ENCODE data around the gene UBE2I.
"Not testable (repeated sequence)": the region's sequence is repeated elsewhere in the genome, so short reads cannot be mapped to it uniquely, and the experiment has no call there.

UBE2I gene

DNA sequence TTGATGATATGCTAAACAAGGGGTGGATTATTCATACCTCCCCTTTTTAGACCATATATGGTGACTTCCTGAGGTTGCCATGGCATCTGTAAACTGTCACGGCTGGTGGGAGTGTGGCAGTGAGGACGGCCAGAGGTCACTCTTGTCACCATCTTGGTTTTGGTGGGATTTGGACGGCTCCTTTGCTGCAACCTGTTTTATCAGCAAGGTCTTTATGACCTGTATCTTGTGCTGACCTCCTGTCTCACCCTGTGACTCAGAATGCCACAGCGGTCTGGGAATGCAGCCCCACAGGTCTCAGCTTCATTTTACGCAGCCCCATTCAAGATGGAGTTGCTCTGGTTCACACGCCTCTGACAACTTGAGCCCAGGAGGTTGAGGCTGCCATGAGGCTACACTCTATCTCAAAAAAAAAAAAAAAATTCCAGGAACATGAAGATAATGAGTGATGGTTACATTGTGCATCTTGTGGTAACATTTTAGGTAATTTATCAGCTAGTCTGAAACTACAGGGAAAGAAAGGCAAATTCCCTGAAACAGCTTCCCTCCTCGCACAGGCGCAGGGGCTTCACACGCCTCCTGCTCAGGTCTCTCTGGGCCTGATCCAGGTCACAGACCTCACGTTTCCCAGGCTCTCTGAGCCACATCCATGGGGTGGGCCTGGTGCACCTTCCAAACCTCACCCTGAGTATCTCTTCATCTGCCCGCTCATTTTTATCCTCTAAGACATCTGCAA lies 15.3 kb upstream of the UBE2I start:
- no peak for DNase-seq (ENCODE audit: low read depth in 2 of 2)

- DNase-seq (ENCODE audit: low read depth in 2 of 2): no peak
Measured at GRCh38 chr16:1295465-1295864, 14.0 kb upstream of the UBE2I start.

- not testable (repeated sequence) for DNase-seq (ENCODE audit: low read depth in 2 of 2)
Measured at GRCh38 chr16:1296688-1297017, 12.8 kb upstream of the UBE2I start.

GRCh38 chr16:1297018-1297696 lies 12.3 kb upstream of the UBE2I start:
- DNase-seq (ENCODE audit: low read depth in 2 of 2): no peak

- DNase-seq (ENCODE audit: low read depth in 2 of 2): no peak
Measured at GRCh38 chr16:1298406-1298805, 11.0 kb upstream of the UBE2I start.

DNA sequence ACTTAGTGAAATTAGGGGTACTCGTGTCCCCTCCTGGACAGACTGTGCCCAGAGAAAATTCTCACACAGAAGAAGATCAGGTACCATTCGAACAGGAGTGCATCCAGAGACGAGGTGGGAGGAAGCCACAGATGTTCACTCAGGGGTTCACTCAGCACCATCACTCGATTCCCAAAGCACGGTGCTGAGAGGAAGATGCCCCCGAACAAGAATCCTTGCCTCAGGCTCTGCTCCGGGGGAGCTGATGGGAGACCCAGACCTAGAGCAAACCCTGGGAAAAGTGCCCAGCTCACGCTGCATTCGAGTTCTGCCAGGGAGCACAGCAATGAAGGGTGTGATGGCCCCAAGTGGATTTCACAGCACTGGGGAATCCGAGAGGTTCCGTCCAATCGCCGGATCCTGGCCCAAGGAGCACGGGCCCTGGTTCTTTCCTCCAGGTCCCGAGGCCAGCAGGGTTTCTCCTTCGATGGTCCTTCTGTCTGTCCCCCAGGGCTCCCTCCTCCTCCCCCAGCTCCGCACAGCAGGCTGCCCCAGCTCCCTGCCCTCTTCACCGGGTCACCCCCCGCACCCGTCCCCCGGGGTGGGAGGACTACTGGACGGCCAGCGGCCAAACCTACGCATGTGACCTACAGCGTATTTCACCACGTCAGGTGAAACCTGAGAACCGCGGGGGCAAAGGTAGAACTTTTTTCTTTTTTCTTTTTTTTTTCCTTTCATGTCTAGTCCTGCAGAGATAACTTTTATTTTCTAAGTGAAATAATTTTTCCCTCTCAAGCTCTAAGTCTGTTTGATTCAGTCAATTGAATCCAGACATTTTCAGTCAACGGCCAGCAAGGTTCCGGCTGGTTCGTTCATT lies 10.2 kb upstream of the UBE2I start:
- no peak for DNase-seq (ENCODE audit: low read depth in 2 of 2)

DNA sequence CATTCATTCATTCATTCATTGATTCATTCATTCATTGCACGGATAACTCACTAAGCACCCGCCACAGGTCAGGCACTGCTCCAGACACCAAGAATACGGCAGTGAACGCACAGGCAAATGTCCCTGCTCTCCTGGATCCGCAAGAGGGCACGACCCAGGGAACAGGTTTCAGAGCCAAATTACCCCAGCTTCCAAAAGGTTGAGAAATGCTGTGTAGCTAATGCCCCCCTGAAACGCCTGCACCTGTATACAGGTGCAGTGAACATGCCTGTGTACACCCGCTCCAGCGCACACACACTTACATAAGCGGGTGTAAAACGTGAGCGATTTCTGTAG lies 9.6 kb upstream of the UBE2I start:
- DNase-seq (ENCODE audit: low read depth in 2 of 2): no peak

DNA sequence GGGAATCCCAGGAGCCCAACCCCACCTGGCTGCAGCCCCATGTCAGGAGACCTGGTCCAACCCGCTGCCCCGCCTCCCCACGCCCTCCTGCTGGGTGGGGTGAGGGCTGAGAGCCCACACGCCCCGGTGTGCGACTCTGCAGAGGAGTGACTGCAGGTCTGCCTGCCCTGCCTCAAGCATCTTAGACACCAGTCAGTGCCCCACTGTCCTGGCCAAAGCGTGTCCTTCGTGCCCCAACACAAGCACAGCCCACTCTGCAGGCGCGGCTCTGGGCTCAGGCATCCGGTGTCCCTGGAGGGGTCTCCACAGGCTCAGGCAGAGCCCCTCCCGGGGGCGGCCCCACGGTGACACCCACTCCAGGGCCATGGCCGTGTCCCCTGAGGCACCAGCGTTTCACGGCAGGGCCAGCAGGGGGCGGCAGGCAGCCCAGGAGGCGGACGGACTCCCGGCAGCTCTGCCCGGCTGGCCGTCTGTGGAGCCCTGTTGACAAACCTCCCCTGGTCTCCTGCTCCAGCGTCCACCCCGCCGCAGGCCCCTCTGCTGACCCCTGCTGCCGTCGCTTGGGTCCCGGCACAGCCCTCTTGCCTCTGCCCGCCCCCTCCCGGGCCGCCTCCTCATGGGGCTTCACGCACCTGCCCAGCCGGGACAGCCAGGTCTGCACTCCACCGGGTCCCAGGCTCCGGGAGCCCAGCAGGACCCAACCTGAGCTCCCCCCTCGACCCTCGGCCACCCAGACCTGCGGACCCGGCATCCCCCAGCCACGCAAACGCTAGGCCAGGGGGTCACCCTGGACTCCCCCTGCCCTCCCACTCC lies 8.6 kb upstream of the UBE2I start:
- no peak for DNase-seq (ENCODE audit: low read depth in 2 of 2)

- no peak for DNase-seq (ENCODE audit: low read depth in 2 of 2)
Measured at GRCh38 chr16:1301562-1301961, 7.9 kb upstream of the UBE2I start.

- DNase-seq (ENCODE audit: low read depth in 2 of 2): no peak
Measured at GRCh38 chr16:1305823-1306222, 3.6 kb upstream of the UBE2I start.

DNA sequence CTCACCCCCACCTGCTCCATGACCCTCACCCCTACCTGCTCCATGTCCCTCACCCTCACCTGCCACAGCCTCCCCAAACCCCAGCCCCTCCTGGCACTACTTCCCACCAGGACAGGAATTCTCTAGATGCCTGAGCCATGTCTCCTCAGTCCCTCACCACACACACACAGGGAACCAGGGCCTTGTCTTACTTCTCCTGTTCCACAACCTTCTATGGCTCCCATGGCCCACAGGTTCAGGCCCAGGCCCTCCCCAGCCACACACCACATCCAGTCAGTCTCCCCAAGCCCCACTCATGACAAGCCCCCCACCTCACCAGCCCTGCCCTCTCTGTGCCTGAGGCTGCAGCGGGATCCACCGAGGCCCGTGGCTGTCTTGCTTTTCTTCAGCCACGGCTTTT lies 3.1 kb upstream of the UBE2I start:
- no peak for DNase-seq (ENCODE audit: low read depth in 2 of 2)

DNA sequence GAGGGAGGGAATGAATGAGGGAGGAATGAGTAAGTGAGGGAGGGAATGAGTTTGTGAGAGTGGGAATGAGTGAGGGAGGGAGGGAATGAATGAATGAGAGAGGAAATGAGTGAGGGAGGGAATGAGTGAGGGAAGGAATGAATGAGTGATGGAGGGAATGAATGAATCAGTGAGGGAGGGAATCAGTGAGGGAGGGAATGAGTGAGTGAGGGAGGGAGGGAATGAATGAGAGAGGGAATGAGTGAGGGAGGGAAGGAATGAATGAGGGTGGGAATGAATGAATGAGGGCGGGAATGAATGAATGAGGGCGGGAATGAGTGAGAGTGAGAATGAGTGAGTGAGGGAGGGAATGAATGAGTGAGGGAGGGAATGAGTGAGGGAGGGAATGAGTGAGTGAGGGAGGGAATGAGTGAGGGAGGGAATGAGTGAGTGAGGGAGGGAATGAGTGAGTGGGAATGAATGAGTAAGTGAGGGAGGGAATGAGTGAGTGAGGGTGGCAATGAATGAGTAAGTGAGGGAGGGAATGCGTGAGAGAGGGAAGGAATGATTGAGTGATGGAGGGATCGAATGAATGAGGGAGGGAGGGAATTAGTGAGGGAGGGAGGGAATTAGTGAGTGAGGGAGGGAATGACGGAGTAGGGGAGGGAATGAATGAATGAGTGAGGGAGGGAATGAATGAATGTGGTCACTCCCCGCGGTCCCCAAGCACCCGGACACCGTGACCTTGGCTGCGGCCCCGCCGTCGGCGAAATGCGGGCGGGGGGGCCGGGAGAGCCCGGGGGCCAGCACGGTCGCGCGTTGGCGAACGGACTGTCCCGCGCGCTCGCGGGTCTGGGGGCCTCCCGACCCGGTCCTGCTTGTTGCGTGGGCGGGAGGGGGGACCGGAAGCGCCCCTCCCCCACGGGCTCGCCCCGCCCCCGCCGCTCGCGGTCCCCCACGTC lies 1.1 kb upstream of the UBE2I start:
- DNase-seq (ENCODE audit: low read depth in 2 of 2): no peak

GRCh38 chr16:1309888-1310831 lies 724 bp downstream of the UBE2I start:
- no peak for DNase-seq (ENCODE audit: low read depth in 2 of 2)

DNA sequence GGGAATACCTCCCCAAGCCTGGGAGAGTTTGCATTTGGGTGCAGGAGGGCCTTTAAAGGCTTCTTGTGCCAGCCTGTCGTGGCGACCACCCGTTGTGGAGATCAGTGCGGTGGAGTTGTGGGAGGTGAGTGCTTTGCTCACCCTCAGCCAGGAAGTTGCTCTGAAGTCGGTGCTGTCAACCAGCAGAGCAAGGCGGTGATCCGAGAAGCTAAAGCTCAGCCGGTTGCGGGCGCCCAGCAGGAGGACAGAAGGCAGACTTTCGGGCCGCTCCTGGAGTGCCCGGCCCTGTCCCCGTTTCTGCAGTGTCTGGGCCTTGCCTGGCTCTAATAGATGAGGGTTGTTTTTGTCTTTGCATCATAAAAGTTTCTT lies 1.4 kb downstream of the UBE2I start:
- DNase-seq (ENCODE audit: low read depth in 2 of 2): no peak

GRCh38 chr16:1311212-1311737 lies 1.8 kb downstream of the UBE2I start:
- DNase-seq (ENCODE audit: low read depth in 2 of 2): no peak

- DNase-seq (ENCODE audit: low read depth in 2 of 2): no peak
Measured at GRCh38 chr16:1311738-1312466, 2.5 kb downstream of the UBE2I start.

GRCh38 chr16:1312467-1312816 lies 3.0 kb downstream of the UBE2I start:
- DNase-seq (ENCODE audit: low read depth in 2 of 2): no peak

GRCh38 chr16:1312903-1313302 lies 3.5 kb downstream of the UBE2I start:
- DNase-seq (ENCODE audit: low read depth in 2 of 2): no peak

All from fibroblast of skin of left quadriceps (primary cell).